Retina (tissue), 1 donor: ENCODE measurements around the gene PTPRQ.
"Not testable (repeated sequence)": the region's sequence is repeated elsewhere in the genome, so short reads cannot be mapped to it uniquely, and the experiment has no call there.

Experiments
- DNase-seq: peaks from one replicate; pipeline ENCODE4 v3.0.0-alpha.2; 2016

PTPRQ gene

GRCh38 chr12:80443974-80444666, at the start of gene PTPRQ:
Gene PTPRQ (plus strand): TSS chr12:80444235. CDS start chr12:80444346, 111 bp downstream.
- DNase-seq = no peak

GRCh38 chr12:80400571-80400991, 43.5 kb upstream of the PTPRQ start:
- peak; percentile 92 for DNase-seq

GRCh38 chr12:80401191-80401590, 42.8 kb upstream of the PTPRQ start:
- no peak for DNase-seq

GRCh38 chr12:80404629-80405028, 39.4 kb upstream of the PTPRQ start:
- no peak for DNase-seq

- no peak for DNase-seq
These were observed 37.8 kb upstream of the PTPRQ start for GRCh38 chr12:80406253-80406652.

GRCh38 chr12:80411787-80412186, 32.2 kb upstream of the PTPRQ start:
- DNase-seq = no peak

GRCh38 chr12:80412343-80412953, 31.6 kb upstream of the PTPRQ start:
- peak; percentile 18 for DNase-seq

GRCh38 chr12:80413462-80413861, 30.6 kb upstream of the PTPRQ start:
- DNase-seq = no peak

GRCh38 chr12:80415466-80415865, 28.6 kb upstream of the PTPRQ start:
- DNase-seq = no peak

- no peak for DNase-seq
These were observed 24.4 kb upstream of the PTPRQ start for GRCh38 chr12:80419644-80420043.

- no peak for DNase-seq
These were observed 24.0 kb upstream of the PTPRQ start for GRCh38 chr12:80420075-80420474.

GRCh38 chr12:80422550-80422949, 21.5 kb upstream of the PTPRQ start:
- DNase-seq = no peak

GRCh38 chr12:80432061-80432460, 12.0 kb upstream of the PTPRQ start:
- no peak for DNase-seq

- DNase-seq = no peak
These were observed 2.1 kb upstream of the PTPRQ start for GRCh38 chr12:80441921-80442320.

- DNase-seq = no peak
These were observed 1.4 kb upstream of the PTPRQ start for GRCh38 chr12:80442426-80443222.

GRCh38 chr12:80445083-80445793, 1.2 kb downstream of the PTPRQ start:
- DNase-seq = no peak

GRCh38 chr12:80456513-80456912, 12.5 kb downstream of the PTPRQ start:
- no peak for DNase-seq

- no peak for DNase-seq
These were observed 16.9 kb downstream of the PTPRQ start for GRCh38 chr12:80460972-80461371.

GRCh38 chr12:80461851-80462250, 17.8 kb downstream of the PTPRQ start:
- not testable (repeated sequence) for DNase-seq

GRCh38 chr12:80469681-80470080, 25.6 kb downstream of the PTPRQ start:
- DNase-seq = no peak

- DNase-seq = no peak
These were observed 26.4 kb downstream of the PTPRQ start for GRCh38 chr12:80470403-80470802.

- DNase-seq = no peak
These were observed 28.2 kb downstream of the PTPRQ start for GRCh38 chr12:80472236-80472635.

GRCh38 chr12:80472911-80473500, 29.0 kb downstream of the PTPRQ start:
- peak; percentile 25 for DNase-seq
